Islet precursor cell (in vitro differentiated cells): ENCODE measurements around the gene REXO4.
A peak's percentile ranks its signal among the peaks of the same experiment; 100 is the strongest.
"Not testable (repeated sequence)": the region's sequence is repeated elsewhere in the genome, so short reads cannot be mapped to it uniquely, and the experiment has no call there.

Experiments
- DNase-seq: peaks from one replicate; pipeline ENCODE4 v3.0.0-alpha.2; 2018

REXO4 gene

DNA sequence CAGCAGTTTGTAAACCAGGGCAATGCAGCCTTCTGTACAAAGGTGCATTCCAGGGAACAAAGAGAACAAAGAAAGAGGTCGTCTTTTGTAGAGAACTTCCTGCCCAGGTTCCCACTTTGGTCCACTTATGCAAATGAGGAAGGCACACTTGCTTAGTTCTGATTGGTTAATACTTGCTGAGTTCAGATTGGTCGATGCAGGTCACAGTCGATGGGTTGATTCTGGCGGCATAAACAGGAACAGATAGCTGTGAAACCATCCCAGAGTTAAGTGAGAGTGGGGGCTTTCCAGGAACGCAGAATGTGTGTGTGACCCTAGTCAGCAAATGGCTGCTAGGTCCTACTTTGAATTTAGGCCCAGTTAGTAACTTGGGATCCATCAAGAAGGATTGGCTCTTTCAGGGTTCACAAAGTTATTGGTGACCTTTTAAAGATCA lies 2.6 kb upstream of the REXO4 start:
- DNase-seq: no peak

DNA sequence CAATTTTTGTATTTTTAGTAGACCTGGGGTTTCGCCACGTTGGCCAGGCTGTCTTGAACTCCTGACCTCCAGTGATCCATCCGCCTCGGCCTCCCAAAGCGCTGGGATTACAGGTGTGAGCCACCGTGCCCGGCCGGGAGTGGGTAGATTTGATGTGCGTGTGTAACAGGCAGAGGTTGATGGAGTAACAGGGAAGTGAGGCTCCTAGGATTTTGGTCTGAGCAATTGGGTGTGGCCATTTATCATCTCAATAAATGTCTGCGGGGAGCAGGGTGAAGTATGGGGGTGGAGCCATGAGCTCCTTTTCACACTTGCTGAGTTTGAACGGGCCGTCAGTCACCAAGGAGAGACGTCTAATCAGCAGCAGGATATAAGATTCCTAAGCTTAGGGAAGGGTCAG lies 1.2 kb upstream of the REXO4 start:
- no peak for DNase-seq

DNA sequence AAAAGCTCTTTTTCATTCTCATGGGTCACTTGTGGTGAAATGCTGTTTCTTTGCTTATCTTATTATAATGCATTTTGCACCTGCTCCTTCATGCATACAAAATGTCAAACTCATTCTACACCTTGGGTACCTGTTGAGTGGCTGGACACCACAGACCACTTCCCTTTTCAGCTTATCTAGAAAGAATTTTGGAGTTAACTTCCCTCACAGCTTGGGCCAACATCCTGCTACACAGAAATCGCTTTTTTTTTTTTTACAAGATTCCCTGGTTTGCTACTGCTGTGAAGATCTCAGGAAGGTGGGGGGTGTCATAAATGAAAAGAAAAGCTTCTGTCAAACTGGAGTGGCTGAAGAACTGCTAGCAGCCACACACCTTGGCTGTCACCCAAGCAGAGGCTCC lies 2.6 kb downstream of the REXO4 start:
- DNase-seq: no peak

DNA sequence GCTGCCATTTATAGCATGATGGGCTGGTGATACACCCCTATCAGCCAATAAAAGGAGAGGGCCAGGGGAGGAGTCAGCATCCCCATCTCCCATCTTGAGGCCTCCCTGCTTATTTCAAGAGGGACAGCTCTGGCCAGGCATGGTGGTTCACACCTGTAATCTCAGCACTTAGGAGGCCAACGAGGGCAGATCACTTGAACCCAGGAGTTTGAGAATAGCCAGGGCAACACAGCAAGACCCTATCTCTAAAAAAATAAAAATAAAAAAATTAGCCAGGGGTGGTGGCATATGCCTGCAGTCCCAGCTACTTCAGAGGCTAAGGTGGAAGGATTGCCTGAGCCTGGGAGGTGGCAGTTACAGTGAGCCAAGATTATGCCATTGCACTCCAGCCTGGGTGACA lies 9.8 kb downstream of the REXO4 start:
- DNase-seq: no peak

DNA sequence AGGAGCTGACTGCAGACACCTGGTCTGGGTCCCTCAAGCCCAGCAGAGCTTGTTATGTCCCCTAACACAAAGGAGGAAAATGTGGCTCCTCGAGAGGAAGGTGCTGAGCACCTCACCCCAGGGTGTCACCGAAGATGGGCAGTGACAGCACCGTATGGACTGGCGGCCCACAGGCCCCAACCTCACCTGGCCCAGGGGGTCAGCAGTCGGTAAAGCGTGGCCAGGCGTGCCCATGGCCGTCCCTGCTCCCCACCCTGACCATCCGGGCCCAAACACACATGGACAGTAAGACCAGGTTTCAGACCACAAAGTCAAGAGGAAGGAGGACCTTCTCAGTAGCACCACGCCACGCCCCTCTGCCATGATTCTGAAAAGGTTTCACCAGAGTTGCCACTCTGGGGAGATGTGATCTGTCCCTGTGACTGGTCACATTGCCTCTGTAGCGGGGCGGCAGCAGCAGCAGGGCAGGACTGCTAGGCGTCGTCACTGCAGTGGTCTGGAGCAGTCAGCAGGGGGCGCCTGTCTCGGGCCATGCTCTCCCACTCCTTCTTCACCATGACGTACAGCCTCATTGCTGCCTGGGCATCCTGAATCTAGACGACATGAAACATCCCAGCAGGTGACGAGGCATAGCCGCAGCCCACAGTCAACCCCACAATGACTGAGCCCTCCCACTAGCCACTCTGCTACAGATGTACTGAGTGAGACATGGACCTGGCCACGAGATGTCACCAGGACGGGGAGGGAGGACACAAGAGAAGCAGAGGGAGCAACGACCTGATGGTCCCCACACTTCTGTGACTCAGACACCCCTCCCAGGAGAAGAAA lies 11.1 kb downstream of the REXO4 start:
- DNase-seq: peak; percentile 92

DNA sequence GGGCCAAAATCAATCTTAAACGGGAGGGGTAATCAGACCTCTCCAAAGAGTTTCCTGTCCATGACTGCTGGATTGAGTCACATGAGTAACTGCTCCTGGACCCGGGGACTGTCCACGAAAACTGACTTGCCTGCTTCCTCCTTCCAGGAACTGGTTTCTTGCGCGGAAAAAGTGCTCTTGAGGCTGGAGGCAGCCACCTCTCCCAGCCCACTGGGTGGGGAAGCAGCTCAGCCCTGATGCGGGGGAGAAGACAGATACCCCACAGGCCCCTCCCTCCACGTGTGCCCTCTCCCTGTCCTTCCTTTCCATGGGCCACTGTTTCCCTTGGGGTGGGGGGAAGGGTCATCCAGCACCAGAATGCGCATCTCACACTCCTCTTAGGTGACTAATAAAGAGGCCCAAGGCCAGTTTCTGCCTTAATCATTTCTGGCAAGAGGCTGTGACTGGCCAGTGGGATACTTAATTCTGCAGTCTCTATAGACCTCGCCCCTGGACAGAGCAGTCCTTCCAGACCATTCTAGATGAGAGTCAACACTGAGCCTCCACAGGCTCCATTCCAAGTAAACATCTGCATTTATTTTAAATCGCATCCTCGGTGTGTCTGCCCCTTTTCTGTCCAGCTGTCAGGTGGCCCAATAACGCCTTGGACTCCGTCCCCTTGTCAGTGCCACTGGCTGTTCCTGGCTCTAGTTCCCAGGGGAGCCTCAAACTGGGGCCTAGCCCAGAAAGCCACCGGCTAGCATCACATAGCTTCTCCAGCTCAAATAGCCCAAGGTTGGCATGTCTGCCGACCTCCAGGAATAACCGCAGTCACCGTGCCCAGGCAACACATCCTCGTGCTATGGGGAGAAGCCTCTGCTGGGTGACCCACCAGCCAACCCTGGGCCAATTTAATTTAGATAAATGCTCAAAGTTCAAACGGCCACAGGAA lies 12.0 kb downstream of the REXO4 start:
- DNase-seq: no peak

DNA sequence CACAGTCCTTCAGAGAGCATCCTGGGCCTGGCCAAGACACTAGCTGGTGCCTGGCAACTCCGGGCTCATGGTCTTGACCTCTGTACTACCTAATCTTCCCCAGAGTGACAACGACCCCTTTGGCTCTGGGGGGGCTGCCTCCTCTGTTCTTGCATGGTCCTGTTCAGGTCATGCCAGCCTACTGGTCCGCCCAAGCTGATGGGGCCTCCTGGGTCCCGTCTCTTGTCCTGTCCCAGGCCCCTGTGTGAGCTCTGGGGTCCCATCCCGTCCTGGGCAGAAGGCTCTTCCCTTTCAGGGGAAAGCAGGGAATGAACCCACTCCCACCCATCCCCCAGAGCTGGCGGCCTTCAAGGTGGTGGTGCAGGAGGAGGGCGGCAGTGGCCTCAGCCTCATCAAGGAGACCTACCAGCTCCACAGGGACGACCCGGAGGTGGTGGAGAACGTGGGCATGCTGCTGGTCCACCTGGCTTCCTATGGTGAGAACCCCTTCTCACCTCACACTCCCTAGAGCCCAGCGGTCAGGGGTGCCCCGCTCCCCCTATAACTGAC lies 13.3 kb downstream of the REXO4 start:
- DNase-seq: no peak

DNA sequence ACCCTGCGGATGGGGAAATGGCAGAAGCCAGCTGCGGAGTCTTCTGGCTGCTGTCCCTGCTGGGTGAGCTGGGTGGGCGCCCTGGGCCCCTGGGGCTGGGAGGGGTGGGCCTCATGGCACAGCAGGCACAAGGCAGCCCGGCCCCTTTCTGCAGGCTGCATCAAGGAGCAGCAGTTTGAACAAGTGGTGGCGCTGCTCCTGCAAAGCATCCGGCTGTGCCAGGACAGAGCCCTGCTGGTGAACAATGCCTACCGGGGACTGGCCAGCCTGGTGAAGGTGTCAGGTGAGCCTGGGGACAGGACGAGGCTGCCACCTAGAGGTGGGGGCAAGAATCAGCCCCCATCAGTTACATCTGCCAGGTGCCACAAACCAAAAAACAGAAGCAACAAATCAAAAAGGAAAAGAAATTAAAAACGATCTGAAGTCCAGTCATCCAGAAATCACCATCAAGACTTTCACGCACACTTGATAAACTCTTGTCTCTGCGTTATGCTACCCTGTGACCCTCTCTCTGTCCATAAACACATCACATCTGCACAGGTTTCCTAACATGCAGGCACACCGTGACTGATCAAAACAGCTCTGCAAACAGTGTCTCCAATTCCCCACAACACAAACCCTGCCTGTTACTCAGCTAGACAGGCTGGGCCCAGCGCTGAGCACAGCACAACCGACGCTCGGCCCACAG lies 13.9 kb downstream of the REXO4 start:
- no peak for DNase-seq

DNA sequence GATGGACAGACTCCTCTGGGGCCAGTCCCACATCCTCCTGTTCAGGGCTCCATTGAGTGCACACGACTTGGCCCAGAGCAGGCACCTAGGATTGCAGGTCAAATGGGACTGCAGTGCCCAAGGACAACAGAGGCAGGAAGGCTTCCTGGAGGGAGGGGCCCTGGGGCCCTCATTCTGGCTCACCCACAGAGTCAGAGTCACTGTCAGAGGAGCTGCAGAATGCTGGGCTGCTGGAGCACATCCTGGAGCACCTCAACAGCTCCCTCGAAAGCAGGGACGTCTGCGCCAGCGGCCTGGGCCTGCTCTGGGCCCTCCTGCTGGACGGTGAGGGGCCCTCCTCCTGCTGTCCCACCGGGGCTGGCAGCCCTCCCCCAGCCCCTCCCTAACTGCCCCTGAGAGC lies 15.1 kb downstream of the REXO4 start:
- no peak for DNase-seq

DNA sequence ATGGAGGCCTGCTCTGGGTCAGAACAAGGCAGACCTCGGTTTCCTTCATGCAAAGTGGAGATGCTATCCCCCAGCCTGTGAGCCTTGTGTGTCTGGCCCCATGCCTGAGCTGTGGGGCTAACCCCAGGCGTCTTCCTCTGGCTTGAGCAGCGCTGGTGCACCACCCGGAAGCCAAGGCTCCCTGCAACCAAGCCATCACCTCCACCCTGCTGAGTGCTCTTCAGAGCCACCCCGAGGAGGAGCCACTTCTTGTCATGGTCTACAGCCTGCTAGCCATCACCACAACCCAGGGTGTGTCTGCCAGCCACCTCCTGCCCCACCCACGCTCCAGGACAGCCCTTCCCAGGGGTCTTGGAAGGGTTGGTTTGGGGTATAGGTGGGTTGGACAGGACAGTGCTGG lies 16.2 kb downstream of the REXO4 start:
- no peak for DNase-seq

DNA sequence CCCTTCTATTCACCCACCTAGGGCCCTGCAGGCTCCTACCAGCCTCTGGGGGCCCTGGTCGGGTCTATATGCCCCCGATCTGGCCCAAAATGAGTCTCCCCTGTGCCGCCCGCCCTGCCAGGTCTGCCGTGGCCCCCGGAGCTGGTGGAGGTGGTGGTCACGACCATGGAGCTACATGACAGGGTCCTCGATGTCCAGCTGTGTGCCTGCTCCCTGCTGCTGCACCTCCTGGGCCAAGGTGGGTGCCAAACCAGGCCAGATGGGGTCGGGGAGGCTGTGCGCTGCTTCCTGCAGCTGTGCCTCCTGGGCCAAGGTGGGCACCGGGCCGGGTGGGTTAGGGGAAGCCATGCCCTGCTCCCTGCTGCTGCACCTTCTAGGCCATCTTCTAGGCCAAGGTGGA lies 17.5 kb downstream of the REXO4 start:
- DNase-seq: no peak

DNA sequence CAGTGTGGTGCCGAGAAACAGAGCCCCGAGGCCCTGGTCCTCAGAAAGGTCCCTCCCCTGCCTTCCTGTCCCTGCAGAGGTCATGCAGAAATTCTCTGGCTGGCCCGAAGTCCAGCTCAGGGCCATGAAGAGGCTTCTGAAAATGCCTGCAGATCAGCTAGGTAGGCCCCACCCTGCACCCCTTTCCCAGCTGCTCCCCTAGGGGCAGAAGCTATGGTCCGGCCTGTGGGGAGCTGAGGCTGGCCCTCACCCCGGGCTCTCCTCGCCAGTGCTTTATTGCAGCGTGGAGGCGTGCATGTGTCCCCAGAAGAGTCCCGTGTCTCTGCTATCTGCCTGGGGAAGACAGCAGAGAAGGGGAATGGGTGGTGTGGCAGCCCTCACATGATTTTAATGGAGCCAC lies 19.9 kb downstream of the REXO4 start:
- DNase-seq: no peak

DNA sequence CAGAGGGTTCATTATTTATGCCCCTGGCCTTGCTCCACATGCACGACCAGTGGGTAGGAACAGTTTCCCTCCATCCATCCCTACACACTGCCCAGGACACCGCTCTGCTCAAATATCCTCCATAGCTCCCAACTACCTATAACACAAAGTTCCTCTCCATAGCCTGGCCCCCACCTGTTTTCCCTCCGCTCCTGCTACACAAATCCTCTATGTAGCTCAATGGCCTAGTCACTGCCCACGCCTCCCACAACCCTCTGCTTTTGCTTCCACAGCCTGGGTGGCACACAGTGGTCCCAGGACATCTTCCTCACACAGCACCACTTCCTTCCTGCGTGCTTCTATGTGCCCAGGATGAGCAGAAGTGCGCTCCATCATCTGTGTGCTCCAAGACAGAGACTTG lies 20.4 kb downstream of the REXO4 start:
- no peak for DNase-seq

DNA sequence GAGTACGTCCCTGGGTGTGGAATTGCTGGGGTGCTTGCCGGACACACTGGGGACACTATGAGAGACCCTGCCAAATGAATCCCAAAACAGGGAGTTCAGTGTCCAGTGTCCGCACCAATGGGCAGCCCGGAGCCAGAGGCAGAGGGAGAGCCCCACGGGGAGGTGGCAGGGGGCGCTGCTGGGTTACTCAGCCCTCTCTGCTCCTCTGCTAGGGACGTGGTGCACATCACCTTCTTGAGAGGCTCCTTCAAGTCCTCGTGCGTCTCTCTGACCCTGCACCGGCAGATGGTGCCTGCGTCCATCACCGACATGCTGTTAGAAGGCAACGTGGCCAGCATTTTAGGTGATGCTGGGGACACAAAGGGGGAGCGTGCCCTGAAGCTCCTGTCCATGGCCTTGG lies 20.9 kb downstream of the REXO4 start:
- DNase-seq: peak; percentile 83

DNA sequence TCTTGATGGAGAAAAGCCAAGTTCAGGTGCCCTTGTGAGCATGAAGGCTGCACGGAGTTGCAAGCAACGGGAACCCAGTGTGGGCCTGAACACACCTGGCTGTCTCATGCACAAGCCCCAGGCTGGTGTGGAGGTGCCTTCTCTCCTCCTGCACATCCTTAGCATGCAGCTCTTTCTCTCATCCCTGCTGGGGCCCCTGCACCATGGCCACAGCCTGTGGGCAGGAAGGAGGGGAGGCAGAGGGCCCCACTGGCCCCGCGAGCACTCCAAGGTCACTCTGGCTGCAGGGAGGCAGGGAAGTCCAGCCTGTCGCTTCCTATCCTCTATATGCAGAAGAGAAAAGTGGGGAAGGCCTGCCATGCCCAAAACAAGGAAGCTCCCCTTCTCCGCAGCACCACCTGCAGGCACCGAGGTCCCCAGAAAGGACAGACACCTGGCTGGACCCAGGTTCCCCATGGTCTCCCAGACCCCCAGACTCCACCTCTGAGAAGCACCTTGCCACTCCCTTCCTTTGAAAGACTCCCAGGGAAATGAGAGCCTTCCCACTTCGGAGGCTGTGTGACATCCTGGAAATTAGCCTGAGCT lies 23.0 kb downstream of the REXO4 start:
- no peak for DNase-seq

DNA sequence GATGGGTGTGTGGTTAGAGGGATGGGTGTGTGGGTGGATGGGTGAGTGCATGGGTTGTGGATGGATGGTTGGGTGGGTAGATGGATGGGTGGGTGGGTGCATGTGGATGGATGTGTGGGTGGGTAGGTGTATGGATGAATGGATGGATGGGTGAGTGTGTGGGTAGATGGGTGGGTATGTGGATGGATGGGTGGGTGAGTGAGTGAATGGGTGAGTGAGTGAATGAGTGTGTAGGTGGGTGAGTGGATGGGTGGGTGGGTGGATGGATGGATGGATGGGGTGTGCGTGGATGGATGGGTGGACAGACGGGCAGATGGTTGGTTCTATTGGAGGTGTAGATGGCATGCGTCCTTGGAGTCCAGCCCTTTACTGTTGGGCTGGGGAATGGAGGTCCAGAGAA lies 24.4 kb downstream of the REXO4 start:
- no peak for DNase-seq

DNA sequence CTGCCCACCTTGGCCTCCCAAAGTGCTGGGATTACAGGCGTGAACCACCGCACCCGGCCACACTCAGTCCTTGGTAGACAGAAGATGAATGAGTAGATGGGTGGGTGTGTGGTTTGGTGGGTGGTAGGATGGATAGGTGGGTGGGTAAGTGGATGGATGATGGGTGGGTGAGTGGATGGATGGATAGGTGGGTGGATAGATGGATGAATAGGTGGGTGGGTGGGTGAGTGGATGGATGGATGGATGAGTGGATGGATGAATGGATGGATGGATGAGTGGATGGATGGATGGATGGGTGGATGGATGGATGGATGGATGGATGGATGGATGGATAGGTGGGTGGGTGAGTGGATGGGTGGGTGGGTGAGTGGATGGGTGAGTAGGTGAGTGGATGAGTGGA lies 25.5 kb downstream of the REXO4 start:
- not testable (repeated sequence) for DNase-seq

DNA sequence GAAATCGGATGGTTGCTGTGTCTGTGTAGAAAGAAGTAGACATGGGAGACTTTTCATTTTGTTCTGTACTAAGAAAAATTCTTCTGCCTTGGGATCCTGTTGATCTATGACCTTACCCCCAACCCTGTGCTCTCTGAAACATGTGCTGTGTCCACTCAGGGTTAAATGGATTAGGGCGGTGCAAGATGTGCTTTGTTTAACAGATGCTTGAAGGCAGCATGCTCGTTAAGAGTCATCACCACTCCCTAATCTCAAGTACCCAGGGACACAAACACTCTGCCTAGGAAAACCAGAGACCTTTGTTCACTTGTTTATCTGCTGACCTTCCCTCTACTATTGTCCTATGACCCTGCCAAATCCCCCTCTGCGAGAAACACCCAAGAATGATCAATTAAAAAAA lies 26.4 kb downstream of the REXO4 start:
- not testable (repeated sequence) for DNase-seq

DNA sequence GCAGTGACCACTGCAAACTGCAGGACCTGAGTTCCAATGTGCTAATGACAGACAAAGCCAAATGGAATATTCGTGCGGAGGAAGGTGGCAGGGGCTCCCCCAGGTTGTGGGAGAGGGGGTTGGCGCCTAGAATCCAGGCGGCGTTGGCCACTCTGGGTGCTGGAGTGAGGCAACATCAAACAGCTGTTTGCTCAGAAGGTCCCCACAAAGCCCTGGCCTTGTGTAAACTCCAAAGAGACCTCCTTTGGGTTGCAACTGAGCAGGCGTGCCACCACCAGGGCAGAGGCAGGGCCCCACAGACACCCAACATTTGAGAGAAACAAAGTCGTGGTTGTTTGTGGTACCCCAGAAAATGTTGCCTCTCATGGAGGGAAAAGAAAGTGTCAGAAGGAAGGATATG lies 27.1 kb downstream of the REXO4 start:
- no peak for DNase-seq

DNA sequence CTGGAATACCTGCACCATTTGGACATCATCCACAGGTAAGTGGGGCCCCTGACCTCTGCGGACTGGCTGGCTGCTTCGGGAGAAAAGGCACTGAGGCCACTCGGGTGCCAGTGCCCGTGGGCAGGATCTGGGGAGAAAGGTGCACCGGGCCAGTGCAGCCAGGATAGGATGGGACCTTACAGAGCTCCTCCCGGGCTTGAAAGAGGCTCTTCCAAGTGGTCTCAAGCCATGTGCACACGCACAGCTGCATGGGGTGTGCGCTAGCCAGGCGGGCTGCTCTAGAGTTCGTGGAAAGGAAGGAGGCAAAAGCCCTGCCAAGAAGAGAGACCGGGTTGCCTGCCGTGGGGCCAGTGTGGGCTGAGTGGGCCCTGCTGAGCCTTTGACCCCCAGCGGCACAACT lies 28.2 kb downstream of the REXO4 start:
- no peak for DNase-seq

DNA sequence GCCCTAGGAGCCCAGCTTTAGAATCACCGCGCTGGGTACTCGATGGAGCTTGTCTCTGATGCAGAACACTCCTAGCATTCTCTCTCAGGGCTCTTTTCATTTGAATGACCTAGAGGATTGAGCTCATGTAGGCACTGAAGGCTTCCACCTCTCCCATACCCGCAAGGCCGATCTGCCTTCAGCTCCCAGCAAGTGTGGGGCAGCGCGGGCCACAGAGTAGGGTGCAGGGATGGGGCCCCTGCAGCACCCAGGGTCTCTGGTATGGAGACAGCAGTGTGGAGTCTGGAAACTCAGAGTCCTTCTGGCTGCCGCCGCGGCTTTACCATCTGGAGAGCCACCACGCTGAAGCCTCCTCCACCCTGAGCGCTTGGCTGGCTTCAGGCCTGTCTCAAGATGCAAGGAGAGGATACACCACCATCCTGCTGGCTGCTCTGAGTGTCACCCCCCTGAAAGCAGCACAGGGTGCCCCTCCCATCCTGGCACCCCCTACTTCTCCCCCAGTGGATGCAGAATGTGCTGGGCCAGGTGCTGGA lies 28.7 kb downstream of the REXO4 start:
- DNase-seq: no peak

DNA sequence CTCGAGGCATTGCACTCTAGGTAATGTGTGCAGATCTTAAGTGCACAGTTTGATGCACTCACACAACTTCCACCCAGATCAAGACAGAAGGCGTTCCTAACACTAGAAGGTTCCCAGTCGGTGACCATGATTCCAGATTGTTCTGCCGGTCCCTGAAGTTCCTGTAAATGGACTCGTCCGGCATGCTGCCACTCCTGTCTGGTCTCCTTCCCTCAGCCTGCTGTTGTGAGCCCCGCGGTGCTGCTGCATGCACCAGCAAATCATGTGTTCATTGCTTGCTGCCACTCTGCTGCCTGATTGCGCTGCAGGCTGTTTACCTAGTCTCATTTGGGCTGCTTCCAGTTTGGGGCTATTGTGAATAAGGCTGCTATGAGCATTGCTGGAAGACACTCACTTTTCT lies 30.1 kb downstream of the REXO4 start:
- DNase-seq: no peak

DNA sequence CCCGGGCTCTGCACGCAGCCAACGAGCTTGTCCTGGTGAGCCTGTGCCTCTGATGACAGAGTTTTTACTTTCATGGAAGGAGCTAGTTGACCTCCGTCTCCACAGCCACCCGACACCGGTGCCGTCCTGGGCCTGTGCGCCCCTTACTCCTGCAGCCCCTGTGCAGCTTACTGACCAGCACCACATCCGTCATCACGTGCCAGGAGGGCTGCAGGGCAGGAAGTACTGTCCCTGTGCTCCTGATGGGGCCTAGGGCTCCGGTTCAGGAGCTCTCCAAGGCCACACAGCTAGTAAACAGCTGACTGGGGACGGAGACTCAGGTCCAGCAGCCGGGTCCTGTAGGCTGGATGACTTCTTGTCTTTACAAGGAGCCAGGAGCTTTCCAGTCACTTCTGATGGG lies 31.5 kb downstream of the REXO4 start:
- no peak for DNase-seq
